Astrocyte (in vitro differentiated cells and primary cell): Measurements from ENCODE around the gene ACSF3. TPM values are rescaled to one million over a fixed set of nuclear protein-coding genes. Genes with fewer than 3 reads are reported as not detected.

ENCODE experiments used
- DNase-seq: peaks from one replicate; pipeline ENCODE4 v3.0.0-alpha.2; 2010; ENCODE audit warnings: low read depth
- FAIRE-seq: peaks from 2 replicates; lab custom pipeline; 2011; peaks lifted over from hg19 to GRCh38; lab: Jason Lieb, UNC
- H2AFZ ChIP-seq: 2 replicates; pipeline ENCODE4 v1.6.0; 2012; ENCODE audit warnings: low read depth, low read length, inconsistent platforms
- H3K27ac ChIP-seq: 2 replicates; pipeline ENCODE4 v1.5.1; 2011; ENCODE audit warnings: low read depth, low read length, inconsistent platforms
- H3K27me3 ChIP-seq: 2 replicates; pipeline ENCODE4 v1.6.0; 2011; ENCODE audit warnings: low read length, inconsistent platforms; ENCODE audit not compliant: insufficient read depth
- H3K36me3 ChIP-seq: 2 replicates; pipeline ENCODE4 v1.5.1; 2011; ENCODE audit warnings: low read length, inconsistent platforms; ENCODE audit not compliant: insufficient read depth
- H3K4me1 ChIP-seq: 2 replicates; pipeline ENCODE4 v1.5.1; 2011; ENCODE audit warnings: low read length, inconsistent platforms; ENCODE audit not compliant: insufficient read depth
- H3K4me2 ChIP-seq: 2 replicates; pipeline ENCODE4 v1.6.0; 2012; ENCODE audit warnings: low read length, inconsistent platforms
- H3K4me3 ChIP-seq: 2 replicates; pipeline ENCODE4 v1.5.1; 2011; ENCODE audit warnings: low read depth, mild to moderate bottlenecking, low read length, inconsistent platforms; ENCODE audit not compliant: insufficient read depth
- H3K79me2 ChIP-seq: 2 replicates; pipeline ENCODE4 v1.6.0; 2012; ENCODE audit warnings: mild to moderate bottlenecking, low read length, inconsistent platforms; ENCODE audit not compliant: insufficient read depth
- H3K9ac ChIP-seq: 2 replicates; pipeline ENCODE4 v1.6.0; 2012; ENCODE audit warnings: mild to moderate bottlenecking, low read length, inconsistent platforms
- H3K9me3 ChIP-seq: 2 replicates; pipeline ENCODE4 v1.5.1; 2012; ENCODE audit warnings: low read depth, mild to moderate bottlenecking, low read length, inconsistent platforms; ENCODE audit not compliant: insufficient read depth
- H4K20me1 ChIP-seq: 2 replicates; pipeline ENCODE4 v1.6.0; 2012; ENCODE audit warnings: low read length, inconsistent platforms; ENCODE audit not compliant: insufficient read depth
- H3K27ac Mint-ChIP-seq: one replicate; pipeline ENCODE4 v1.8.0; 2021; ENCODE audit warnings: mild to moderate bottlenecking, mixed read lengths; ENCODE audit not compliant: unreplicated experiment
- H3K27me3 Mint-ChIP-seq: one replicate; pipeline ENCODE4 v1.8.0; 2021; ENCODE audit warnings: low read depth, mixed read lengths; ENCODE audit not compliant: unreplicated experiment
- H3K36me3 Mint-ChIP-seq: one replicate; pipeline ENCODE4 v1.8.0; 2021; ENCODE audit warnings: low read depth, mixed read lengths; ENCODE audit not compliant: unreplicated experiment
- H3K4me1 Mint-ChIP-seq: one replicate; pipeline ENCODE4 v1.8.0; 2021; ENCODE audit warnings: low read depth, mixed read lengths; ENCODE audit not compliant: unreplicated experiment
- H3K4me3 Mint-ChIP-seq: one replicate; pipeline ENCODE4 v1.8.0; 2021; ENCODE audit warnings: mild to moderate bottlenecking, moderate library complexity, mixed read lengths; ENCODE audit not compliant: unreplicated experiment
- H3K9me3 Mint-ChIP-seq: one replicate; pipeline ENCODE4 v1.8.0; 2021; ENCODE audit warnings: mild to moderate bottlenecking, mixed read lengths; ENCODE audit not compliant: unreplicated experiment
- EZH2 ChIP-seq: IDR thresholded peaks from 2 replicates; pipeline ENCODE4 v1.6.1; 2012; ENCODE audit warnings: mild to moderate bottlenecking, low read length, inconsistent platforms; ENCODE audit not compliant: insufficient read depth
- total RNA-seq: library from RNA; stranded (reverse); gene quantifications from 2 replicates; pipeline ENCODE4 v1.2.1, GENCODE V29; 2021
- TF ChIP-seq, protein P1 (sequence below): IDR thresholded peaks from 2 replicates; pipeline ENCODE4 v1.5.1; 2011; ENCODE audit warnings: low read depth, mild to moderate bottlenecking, inconsistent platforms, low read length, moderate library complexity; ENCODE audit not compliant: insufficient read depth

Gene ACSF3
- total RNA-seq, 1 donor from 2014 or later = 17.0 TPM

DNA sequence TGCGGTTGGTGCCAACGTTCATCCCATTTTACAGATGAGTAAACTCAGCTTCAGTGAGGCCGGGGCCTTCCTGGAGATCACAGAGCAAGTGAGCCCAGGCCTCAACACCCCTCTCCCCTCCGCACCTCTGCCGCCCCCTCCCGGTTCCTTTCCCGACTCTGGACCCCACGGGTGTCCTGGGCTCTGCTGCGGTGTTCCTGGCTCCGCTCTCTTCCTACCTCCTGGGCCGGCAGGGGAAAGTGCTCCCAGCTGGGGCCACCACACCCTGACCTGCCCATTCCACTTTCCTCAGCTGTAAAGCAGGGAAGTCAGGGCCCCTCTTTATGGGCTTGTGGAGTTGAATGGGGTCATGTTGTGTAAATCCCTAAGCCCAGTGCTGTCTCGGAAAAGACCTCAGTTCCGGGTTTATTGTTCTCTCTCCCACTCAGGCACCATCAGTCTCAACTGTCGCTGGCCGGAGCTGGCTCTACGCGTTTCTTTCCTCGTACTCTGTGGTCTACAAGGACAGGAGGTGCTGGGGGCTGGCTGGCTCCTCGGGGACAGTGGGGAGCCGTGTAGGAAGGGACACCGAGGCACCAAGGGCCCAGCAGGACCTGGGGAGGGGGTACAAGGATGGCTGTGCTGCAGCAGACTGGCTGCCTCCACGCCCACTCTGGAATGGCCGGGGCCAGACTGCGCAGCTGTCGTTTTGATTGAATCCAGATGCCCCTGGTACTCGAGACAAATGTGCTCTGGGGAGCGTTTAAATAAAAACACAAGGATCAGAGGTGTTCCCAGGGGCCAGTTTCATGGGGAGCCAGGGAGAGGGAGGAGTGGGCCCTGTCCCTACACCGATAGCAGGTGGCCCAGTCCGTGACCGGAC is 21.7 kb upstream of the ACSF3 start:
- H3K4me3 Mint-ChIP-seq = no peak overlapping the region
- no peaks in the 10 kb centered on the region for H3K79me2 ChIP-seq
- no peak overlapping the region for H3K27ac ChIP-seq

DNA sequence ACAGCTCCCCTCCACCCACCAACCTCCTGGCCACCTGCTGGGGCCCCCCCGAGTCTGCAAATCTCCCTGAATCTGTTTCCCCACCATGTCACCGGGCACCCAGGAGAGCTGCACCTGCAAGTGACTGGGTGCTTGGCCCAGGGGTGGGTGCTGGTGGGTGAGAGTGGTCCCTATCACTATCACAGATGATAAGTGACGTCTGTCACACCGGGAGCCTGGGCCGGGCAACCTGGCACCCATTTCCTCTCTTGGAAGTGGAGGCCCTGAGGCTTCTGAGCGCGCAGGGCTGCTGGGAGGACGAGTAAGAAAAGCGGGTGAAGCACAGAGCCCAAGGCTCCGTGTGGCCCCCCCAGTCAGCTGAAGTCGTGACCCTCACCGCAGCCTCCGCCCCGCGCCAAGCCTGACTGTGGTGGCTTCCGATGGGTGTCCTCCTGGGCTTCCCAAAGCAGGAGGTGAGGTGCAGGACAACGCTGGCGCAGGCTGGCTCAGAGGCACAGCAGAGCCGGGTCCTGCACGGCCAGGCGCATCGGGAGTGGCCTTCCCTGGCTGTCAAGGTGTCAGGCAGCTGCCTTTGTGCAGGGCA is 21.0 kb upstream of the ACSF3 start:
- Histone ChIP-seq H3K79me2 (no peaks in the 10 kb centered on the region), H4K20me1 (no peaks in the 10 kb centered on the region), H3K27ac (no peak overlapping the region), H3K9me3 (peaks cover 17% of the 10 kb centered on the region), H2AFZ (no peak overlapping the region), H3K36me3 (no peaks in the 10 kb centered on the region), H3K4me1 (no peaks in the 10 kb centered on the region), H3K27me3 (no peaks in the 10 kb centered on the region), H3K4me3 (no peak overlapping the region), H3K9ac (no peak overlapping the region), H3K4me2 (no peak overlapping the region)
- DNase-seq = no peak
- Mint-ChIP-seq H3K36me3 (no peaks in the 10 kb centered on the region), H3K9me3 (no peaks in the 10 kb centered on the region), H3K4me1 (no peaks in the 10 kb centered on the region), H3K27ac (no peak overlapping the region), H3K27me3 (peaks cover 6% of the 10 kb centered on the region), H3K4me3 (no peak overlapping the region)
- no peak for TF ChIP-seq EZH2
- TF ChIP-seq, protein P1, sequence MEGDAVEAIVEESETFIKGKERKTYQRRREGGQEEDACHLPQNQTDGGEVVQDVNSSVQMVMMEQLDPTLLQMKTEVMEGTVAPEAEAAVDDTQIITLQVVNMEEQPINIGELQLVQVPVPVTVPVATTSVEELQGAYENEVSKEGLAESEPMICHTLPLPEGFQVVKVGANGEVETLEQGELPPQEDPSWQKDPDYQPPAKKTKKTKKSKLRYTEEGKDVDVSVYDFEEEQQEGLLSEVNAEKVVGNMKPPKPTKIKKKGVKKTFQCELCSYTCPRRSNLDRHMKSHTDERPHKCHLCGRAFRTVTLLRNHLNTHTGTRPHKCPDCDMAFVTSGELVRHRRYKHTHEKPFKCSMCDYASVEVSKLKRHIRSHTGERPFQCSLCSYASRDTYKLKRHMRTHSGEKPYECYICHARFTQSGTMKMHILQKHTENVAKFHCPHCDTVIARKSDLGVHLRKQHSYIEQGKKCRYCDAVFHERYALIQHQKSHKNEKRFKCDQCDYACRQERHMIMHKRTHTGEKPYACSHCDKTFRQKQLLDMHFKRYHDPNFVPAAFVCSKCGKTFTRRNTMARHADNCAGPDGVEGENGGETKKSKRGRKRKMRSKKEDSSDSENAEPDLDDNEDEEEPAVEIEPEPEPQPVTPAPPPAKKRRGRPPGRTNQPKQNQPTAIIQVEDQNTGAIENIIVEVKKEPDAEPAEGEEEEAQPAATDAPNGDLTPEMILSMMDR = no peak
- no peak for FAIRE-seq

More for the DNA sequence above, 21.7 kb upstream of the ACSF3 start:
- Mint-ChIP-seq H3K4me1 (no peaks in the 10 kb centered on the region), H3K27me3 (peaks cover 12% of the 10 kb centered on the region), H3K36me3 (no peaks in the 10 kb centered on the region), H3K27ac (no peak overlapping the region), H3K9me3 (no peaks in the 10 kb centered on the region)
- no peak for TF ChIP-seq EZH2
- TF ChIP-seq, protein P1 = no peak
- Histone ChIP-seq H3K9me3 (peaks cover 17% of the 10 kb centered on the region), H3K4me3 (no peak overlapping the region), H3K4me2 (no peak overlapping the region), H2AFZ (no peak overlapping the region), H3K9ac (no peak overlapping the region), H4K20me1 (no peaks in the 10 kb centered on the region), H3K27me3 (no peaks in the 10 kb centered on the region), H3K36me3 (no peaks in the 10 kb centered on the region), H3K4me1 (no peaks in the 10 kb centered on the region)
- DNase-seq = no peak
- FAIRE-seq = no peak
